Measurements from ENCODE around the gene BAIAP3.
A peak's percentile ranks its signal among the peaks of the same experiment; 100 is the strongest.

Gene BAIAP3

GRCh38 chr16:1362807-1363206 is 29.4 kb downstream of the BAIAP3 start:
- Mint-ChIP-seq H3K4me1 (peaks cover 19 to 27% of the 10 kb centered on the region in 2 donors), H3K36me3 (peaks cover 20 to 26% of the 10 kb centered on the region in 2 donors), H3K27me3 (no peaks in the 10 kb centered on the region), H3K27ac (no peak overlapping the region), H3K9me3 (no peaks in the 10 kb centered on the region), H3K4me3 (no peak overlapping the region)
- DNase-seq: no peak
- ATAC-seq (replicated peaks): no peak

DNA sequence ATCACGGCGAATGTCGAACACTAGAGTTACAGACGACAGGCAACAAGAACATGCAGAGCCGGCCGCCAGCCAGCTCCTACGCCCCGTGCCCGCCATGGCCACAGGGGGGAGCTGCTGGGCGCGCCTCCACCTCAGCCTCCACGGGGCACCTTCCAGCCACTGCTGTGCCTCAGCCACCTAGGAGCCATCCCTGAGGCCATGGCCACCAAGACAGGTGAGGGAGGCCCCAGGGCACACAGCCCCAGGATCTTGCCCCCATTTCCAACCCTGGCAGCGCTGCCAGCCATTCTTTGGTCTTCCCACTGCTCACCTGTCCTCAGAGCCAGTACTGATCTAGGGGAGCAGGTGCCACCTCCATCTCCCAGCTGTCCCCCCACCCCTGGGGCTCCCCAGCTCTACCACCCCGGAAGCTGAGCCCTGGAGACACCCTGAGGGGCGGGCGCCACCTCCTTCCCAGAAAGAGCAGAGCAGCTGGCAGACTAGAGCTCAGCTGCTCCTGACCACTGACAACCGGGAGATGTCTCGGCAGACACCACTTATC is 30.1 kb downstream of the BAIAP3 start:
- DNase-seq (peak; percentile 48), ATAC-seq (replicated peaks) (peak; percentile 94 to 95)
- H3K27ac Mint-ChIP-seq: peak overlapping the region; percentile 59
- no peak overlapping the region for H3K4me3 Mint-ChIP-seq
- H3K4me1 Mint-ChIP-seq: peaks cover 15 to 19% of the 10 kb centered on the region in 2 donors
- no peaks in the 10 kb centered on the region for H3K27me3 Mint-ChIP-seq
- H3K9me3 Mint-ChIP-seq: no peaks in the 10 kb centered on the region
- peaks cover 22 to 26% of the 10 kb centered on the region in 2 donors for H3K36me3 Mint-ChIP-seq

DNA sequence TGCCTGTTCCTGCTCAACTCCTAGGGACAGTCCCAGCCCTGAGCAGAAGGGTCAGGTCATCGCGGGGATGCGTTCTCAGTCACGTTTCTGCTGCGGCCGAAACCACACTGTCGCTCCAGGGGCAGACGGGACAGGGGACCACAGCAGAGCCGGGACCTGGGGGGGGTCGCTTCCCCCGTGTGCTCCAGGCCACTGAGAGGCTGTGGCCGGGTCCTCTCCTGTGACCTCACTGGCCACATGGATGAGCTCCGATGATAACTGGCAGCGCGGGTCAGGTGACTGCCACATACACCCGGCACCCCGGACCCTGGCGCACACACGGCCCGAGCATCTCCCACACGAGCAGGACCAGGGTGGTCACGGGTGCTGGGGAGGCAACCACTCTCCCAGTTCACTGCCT is 31.1 kb downstream of the BAIAP3 start:
- peaks cover 15% of the 10 kb centered on the region in 2 donors for H3K4me1 Mint-ChIP-seq
- H3K27ac Mint-ChIP-seq: no peak overlapping the region
- no peak overlapping the region for H3K4me3 Mint-ChIP-seq
- no peaks in the 10 kb centered on the region for H3K9me3 Mint-ChIP-seq
- H3K36me3 Mint-ChIP-seq: peaks cover 20 to 22% of the 10 kb centered on the region in 2 donors
- DNase-seq (no peak), ATAC-seq (replicated peaks) (no peak)
- no peaks in the 10 kb centered on the region for H3K27me3 Mint-ChIP-seq

DNA sequence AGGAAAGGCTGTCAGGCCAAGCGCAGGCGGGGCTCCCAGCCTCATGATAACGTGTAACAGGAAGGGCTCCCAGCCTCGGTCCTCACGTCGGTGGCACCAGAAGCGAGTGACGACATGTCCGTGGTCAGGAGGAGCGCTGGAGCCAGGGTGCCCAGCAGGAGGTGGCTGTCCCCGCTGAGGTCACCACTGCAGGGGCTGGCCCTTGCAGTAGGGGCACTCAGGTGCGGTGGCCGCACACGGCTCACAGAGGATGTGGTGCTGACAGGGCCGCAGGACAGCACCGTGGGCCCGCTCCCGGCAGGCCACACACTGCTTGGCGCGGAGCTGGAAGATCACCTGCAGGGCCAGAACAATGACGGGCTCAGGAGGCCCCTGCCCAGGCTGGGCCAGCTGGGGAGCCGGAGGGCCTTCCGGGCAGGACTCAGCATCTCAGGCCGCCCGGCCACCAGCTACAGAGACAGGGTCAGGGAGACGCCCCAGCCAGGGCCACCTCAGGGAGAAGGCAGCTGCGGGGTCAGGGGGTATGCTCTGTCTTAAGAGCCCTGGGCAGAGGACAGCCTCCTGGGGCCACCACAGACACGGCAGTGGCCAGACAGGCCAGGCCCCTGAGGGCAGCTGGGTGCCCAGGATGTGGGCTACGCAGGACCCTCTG is 32.7 kb downstream of the BAIAP3 start:
- H3K4me3 Mint-ChIP-seq: no peak overlapping the region

DNA sequence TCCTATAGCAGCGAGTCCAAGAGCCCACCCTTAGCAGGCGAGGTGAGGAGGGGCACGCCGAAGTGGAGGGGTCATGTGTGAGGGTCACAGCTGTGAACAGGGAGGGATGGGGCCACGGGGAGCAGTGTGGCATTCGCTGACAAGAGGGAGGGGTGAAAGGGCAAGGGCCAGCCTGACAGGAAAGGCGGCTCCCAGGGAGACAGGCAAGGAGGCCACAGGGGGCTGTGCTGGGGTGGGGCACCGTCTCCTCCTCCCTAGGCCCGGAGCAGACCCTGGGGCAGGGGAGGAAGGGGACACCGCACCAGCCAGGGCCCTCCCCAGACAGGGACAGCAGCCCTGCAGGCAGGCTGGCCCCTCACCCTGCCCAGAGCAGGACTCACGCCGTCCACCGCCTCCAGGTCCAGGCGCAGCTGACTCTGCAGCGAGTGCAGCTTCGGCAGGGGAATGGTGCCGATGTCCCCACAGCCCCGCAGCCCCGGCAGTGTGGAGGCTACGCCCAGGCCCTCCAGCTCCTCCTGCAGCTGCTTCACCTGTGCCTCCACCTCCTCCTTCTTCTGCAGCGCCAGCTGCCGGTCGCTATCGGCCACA is 33.4 kb downstream of the BAIAP3 start:
- Mint-ChIP-seq H3K27me3 (no peaks in the 10 kb centered on the region), H3K4me1 (peaks cover 13 to 15% of the 10 kb centered on the region in 2 donors), H3K36me3 (peaks cover 19 to 27% of the 10 kb centered on the region in 2 donors), H3K9me3 (no peaks in the 10 kb centered on the region), H3K4me3 (no peak overlapping the region), H3K27ac (no peak overlapping the region)
- DNase-seq: no peak
- ATAC-seq (replicated peaks): no peak

More for the DNA sequence above, 32.7 kb downstream of the BAIAP3 start:
- Mint-ChIP-seq H3K36me3 (peaks cover 13 to 24% of the 10 kb centered on the region in 2 donors), H3K4me1 (peaks cover 13 to 15% of the 10 kb centered on the region in 2 donors), H3K9me3 (no peaks in the 10 kb centered on the region), H3K27ac (peak overlapping the region; percentile 38), H3K27me3 (no peaks in the 10 kb centered on the region)
- DNase-seq: no peak
- ATAC-seq (replicated peaks): no peak

DNA sequence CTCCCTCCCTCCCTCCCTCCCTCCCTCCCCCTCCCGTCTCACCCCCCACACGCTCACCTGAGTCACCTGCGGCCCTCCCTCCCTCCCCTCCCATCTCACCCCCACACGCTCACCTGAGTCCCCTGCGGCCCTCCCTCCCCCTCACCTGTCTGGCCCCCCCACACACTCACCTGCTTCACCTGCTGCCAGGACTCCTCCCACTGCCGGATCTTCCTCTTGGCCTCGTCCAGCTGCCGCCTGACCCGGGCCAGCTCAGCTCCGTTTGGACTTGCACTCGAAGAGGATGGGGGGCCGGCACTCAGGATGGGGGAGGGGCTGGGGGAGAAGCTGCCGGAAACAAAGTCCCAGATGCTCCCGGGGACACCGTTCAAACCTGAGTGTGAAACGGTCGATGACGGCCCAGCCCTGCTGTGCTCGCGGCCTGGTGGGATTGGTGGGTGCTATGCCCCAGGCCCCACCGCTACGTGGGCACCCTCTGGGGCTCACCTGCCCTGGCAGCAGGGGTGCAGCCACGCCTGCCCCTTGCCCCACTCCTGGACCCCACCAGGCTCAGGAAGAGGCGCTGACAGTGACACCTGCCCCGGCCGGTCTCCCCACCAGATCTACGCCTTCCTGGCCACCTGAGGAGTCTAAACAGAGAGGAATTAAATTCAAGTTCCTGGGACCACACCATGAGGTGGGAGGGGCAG is 34.2 kb downstream of the BAIAP3 start:
- peaks cover 20 to 27% of the 10 kb centered on the region in 2 donors for H3K36me3 Mint-ChIP-seq
- H3K9me3 Mint-ChIP-seq: no peaks in the 10 kb centered on the region
- DNase-seq (no peak), ATAC-seq (replicated peaks) (no peak)
- H3K4me1 Mint-ChIP-seq: peaks cover 13 to 14% of the 10 kb centered on the region in 2 donors
- H3K27me3 Mint-ChIP-seq: no peaks in the 10 kb centered on the region
- peak overlapping the region; percentile 62 for H3K27ac Mint-ChIP-seq
- H3K4me3 Mint-ChIP-seq: no peak overlapping the region

DNA sequence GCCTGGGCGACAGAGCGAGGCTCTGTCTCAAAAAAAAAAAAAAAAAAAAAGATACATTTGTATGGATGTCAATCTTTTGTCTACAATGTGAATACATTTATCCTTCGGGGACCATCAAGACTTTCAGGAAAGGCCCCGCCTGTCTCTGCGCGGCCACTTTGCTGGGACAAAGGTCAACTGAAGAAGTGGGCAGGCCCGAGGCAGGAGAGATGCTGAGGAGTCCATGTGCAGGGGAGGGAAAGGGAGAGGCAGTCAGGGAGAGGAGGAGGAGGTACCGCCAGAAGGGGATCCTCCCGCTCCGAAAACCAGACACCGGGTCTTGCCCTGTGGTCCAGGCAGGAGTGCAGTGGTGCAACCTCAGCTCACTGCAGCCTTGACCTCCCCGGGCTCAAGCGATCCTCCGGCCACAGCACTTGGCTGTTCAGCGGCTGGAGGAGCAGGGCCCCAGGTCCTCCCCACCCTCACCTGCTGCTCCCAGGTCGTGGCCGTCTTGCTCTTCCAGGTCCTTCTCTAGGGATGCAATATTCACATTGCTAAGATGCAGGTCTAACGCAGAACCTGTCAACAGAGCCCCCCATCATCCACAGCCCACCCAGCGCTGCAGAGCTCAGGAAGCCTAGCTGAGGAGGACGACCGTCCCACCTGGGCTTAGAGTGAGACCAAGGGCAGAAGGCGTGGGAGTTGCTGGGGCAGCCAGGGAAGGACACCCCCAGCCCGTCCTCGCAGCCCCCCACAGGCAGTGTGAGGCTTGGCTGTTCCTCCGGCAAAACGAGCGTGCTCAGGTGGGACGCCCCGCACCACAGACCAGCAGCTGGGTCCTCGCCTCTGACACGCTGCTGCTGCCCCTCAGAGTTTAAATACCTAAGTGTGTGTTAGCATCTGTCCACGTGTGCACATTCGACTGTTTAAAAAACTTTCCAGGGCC is 37.9 kb downstream of the BAIAP3 start:
- DNase-seq: no peak
- Mint-ChIP-seq H3K36me3 (peaks cover 17 to 18% of the 10 kb centered on the region in 2 donors), H3K27me3 (no peaks in the 10 kb centered on the region), H3K4me1 (peaks cover 3 to 8% of the 10 kb centered on the region in 2 donors), H3K4me3 (no peak overlapping the region), H3K27ac (no peak overlapping the region), H3K9me3 (no peaks in the 10 kb centered on the region)
- ATAC-seq (replicated peaks): no peak

GRCh38 chr16:1372292-1372950 is 39.0 kb downstream of the BAIAP3 start:
- Mint-ChIP-seq H3K27me3 (no peaks in the 10 kb centered on the region), H3K27ac (peak overlapping the region; percentile 25), H3K9me3 (no peaks in the 10 kb centered on the region), H3K4me1 (peaks cover 7 to 14% of the 10 kb centered on the region in 2 donors), H3K36me3 (peaks cover 16 to 21% of the 10 kb centered on the region in 2 donors), H3K4me3 (no peak overlapping the region)
- ATAC-seq (replicated peaks) (no peak), DNase-seq (no peak)

DNA sequence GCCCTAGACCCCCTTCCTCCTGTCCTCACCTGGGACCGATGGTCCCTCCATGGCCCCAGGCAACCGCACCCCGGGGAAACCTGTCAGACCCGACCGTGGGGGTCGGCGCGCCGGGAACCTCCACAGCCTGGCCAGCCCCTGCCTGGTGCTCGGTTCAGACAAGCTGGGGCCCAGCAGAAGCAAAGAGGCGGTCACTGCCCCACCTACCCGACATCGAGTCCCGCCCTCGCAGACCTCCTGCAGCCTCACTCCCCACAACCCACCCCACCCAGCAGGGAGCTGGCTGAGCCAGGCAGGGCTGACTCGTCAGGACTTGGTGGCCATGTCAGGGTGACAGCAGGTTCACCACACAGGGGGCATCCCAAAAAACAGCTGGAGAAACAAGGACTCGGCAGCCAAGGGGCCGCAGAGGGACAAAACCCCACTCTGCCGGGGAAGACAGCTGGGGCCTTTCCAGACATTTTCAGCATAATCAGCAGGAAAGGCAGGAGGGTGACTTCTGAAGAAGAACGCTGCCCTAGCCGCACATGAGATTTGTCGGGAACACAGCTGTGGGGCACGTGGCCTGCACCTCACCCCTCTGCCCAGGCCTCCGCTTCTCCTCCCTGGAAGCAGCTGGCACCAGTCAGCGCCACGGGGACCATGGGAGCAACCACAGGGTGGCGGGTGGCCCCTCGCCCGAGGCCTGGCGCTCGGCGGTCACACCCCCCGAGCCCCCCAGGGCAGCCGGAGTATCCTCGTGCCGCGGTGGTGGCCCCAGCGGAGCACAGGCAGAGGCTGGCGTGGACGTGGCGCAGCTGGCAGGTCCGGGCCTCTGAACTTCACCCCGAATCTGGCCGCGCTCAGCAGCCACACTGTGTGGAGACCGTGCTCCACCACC is 41.2 kb downstream of the BAIAP3 start:
- Mint-ChIP-seq H3K27ac (peak overlapping the region; percentile 31), H3K36me3 (peaks cover 17 to 25% of the 10 kb centered on the region in 2 donors), H3K4me1 (peaks cover 19 to 30% of the 10 kb centered on the region in 2 donors), H3K4me3 (no peak overlapping the region), H3K9me3 (no peaks in the 10 kb centered on the region), H3K27me3 (no peaks in the 10 kb centered on the region)
- DNase-seq: no peak
- ATAC-seq (replicated peaks): no peak

- no peaks in the 10 kb centered on the region for H3K9me3 Mint-ChIP-seq
- peaks cover 23 to 36% of the 10 kb centered on the region in 2 donors for H3K4me1 Mint-ChIP-seq
- H3K36me3 Mint-ChIP-seq: peaks cover 14 to 25% of the 10 kb centered on the region in 2 donors
- no peak for DNase-seq
- no peaks in the 10 kb centered on the region for H3K27me3 Mint-ChIP-seq
- H3K4me3 Mint-ChIP-seq: no peak overlapping the region
- H3K27ac Mint-ChIP-seq: no peak overlapping the region
- no peak for ATAC-seq (replicated peaks)
Measured at GRCh38 chr16:1375298-1375640, 41.8 kb downstream of the BAIAP3 start.

- no peak for DNase-seq
- peaks cover 23 to 37% of the 10 kb centered on the region in 2 donors for H3K4me1 Mint-ChIP-seq
- peak overlapping the region; percentile 77 for H3K27ac Mint-ChIP-seq
- H3K9me3 Mint-ChIP-seq: no peaks in the 10 kb centered on the region
- no peak for ATAC-seq (replicated peaks)
- H3K36me3 Mint-ChIP-seq: peaks cover 14 to 26% of the 10 kb centered on the region in 2 donors
- no peaks in the 10 kb centered on the region for H3K27me3 Mint-ChIP-seq
- H3K4me3 Mint-ChIP-seq: peak overlapping the region in 1 of 2 donors; percentile 28
Measured at GRCh38 chr16:1375741-1376410, 42.4 kb downstream of the BAIAP3 start.

GRCh38 chr16:1377406-1378010 is 44.1 kb downstream of the BAIAP3 start:
- Mint-ChIP-seq H3K4me1 (peaks cover 23 to 37% of the 10 kb centered on the region in 2 donors), H3K36me3 (peaks cover 20 to 27% of the 10 kb centered on the region in 2 donors), H3K27me3 (no peaks in the 10 kb centered on the region), H3K4me3 (peak overlapping the region; percentile 87 to 88), H3K9me3 (no peaks in the 10 kb centered on the region), H3K27ac (peak overlapping the region; percentile 97)
- no peak for ATAC-seq (replicated peaks)
- DNase-seq: no peak
